ENCODE measurements around the gene MACROD2. TPM values are rescaled to one million over a fixed set of nuclear protein-coding genes. Genes with fewer than 3 reads are reported as not detected.

Gene MACROD2
- total and polyA plus RNA-seq, 11 donors, result 0.54 to 5.4 (median 2.4) TPM

DNA sequence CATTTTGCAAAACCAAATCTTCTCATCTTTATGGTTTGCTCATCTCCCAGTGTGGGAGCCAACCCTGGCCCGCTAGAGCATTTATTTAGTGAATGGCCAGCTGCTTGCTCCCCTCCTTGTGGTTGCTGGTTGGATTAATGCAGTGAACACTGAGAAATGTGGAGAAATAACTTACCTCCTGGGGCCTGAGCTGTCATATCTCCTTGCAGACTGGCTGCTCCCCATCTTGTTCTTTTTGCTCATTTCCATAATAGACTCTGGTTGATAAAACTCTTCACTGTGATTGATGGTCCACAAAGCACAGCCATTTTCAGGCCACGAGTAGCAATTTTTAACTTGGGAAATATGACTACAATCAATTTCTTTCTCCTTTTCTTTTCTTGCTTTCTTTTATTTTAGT, 1420.6 kb downstream of the MACROD2 start:
- DNase-seq (no peak), ATAC-seq (no peak)
- 78 to 84% (median 82%) methylated on average over 2 of the region's 2 CpGs for WGBS, 4 donors
- intact Hi-C loops (cut with DNase I), result no loop called here
- TF ChIP-seq POLR2A (IDR thresholded peaks at IDR 0.05) (no peak), CTCF (IDR thresholded peaks at IDR 0.05) (no peak)
- no peak overlapping the region for H3K4me3 ChIP-seq
- no peaks in the 10 kb centered on the region for H3K9me3 ChIP-seq
- no peaks in the 10 kb centered on the region for H3K36me3 ChIP-seq
- no peaks in the 10 kb centered on the region for H3K27me3 ChIP-seq
- H3K27ac ChIP-seq, result no peak overlapping the region
- H3K4me1 ChIP-seq, result no peaks in the 10 kb centered on the region

DNA sequence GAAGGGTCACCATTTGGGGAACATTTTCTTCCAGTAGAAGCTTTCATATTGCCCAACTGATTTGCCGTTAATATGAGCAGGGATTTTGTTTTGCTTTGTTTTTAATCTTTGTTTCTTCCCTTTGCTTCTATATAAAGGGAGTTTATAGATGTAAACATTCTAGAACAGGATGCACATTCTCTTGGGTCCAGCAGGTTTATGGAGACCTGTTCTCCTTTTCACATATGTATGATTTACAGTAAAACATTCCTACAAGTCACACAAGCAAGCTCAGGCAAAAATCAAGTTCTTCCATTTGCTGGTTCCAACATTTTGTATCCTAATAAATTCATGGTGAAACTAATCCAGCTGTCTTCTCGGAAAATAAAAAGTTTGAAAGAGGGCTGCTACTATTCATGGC, 1424.5 kb downstream of the MACROD2 start:
- H3K27me3 ChIP-seq, result no peaks in the 10 kb centered on the region
- DNase-seq (no peak), ATAC-seq (no peak)
- H3K4me3 ChIP-seq, result no peak overlapping the region
- intact Hi-C loops (cut with DNase I), result no loop called here
- TF ChIP-seq CTCF (IDR thresholded peaks at IDR 0.05) (no peak), POLR2A (IDR thresholded peaks at IDR 0.05) (no peak)
- H3K9me3 ChIP-seq, result peaks cover 0 to 3% (median 0%) of the 10 kb centered on the region in 12 donors
- no peaks in the 10 kb centered on the region for H3K4me1 ChIP-seq
- H3K27ac ChIP-seq, result no peak overlapping the region
- 83 to 93% (median 89%) methylated on average over 2 of the region's 2 CpGs for WGBS, 4 donors
- no peaks in the 10 kb centered on the region for H3K36me3 ChIP-seq

DNA sequence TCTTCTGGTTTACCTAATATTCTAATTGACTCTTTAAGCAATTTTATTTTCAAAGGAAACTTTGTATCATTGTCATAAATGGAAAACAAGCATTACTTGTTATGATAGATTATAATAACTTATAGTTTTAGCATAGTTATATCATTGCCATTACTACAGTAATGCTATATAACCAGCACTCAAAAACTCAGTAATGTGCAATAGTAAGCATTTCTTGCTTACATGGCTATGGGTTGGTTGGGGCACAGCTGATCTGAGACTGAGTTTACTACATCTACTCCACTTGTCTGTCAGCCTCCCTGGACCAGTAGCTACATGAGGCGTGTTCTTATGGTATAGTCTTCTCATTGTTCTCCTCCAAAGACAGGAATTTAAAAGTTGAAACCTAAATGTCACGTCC, 1427.7 kb downstream of the MACROD2 start:
- no peak overlapping the region for H3K4me3 ChIP-seq
- peaks cover 0 to 5% (median 0%) of the 10 kb centered on the region in 12 donors for H3K9me3 ChIP-seq
- WGBS, 4 donors, result 53 to 82% (median 60%) methylated on average over 2 of the region's 2 CpGs
- H3K27me3 ChIP-seq, result no peaks in the 10 kb centered on the region
- ATAC-seq (no peak), DNase-seq (no peak)
- H3K4me1 ChIP-seq, result no peaks in the 10 kb centered on the region
- no peaks in the 10 kb centered on the region for H3K36me3 ChIP-seq
- no peak overlapping the region for H3K27ac ChIP-seq
- no peak for TF ChIP-seq CTCF (IDR thresholded peaks at IDR 0.05)
- TF ChIP-seq POLR2A (IDR thresholded peaks at IDR 0.05), result no peak
- intact Hi-C loops (cut with DNase I), result no loop called here

DNA sequence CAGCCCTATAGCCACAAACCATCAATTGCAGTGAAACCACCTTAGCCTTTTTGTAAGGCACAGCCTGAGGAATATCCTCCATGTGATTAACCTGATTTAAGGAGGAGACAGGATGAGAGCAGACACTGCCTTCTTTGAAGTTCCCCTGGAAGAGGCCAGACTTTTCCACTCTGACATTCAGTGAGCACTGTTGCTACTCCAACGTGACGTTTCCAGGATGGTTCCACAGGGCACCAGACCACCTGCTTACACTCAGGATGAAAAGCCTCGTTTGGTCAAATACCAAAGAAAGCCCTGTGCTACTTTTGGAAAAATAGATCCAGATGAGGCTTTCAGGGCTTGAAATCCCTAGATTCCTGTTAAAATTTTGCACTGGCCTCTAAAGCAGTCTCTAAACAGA, 1444.2 kb downstream of the MACROD2 start:
- H3K27ac ChIP-seq, result no peak overlapping the region
- TF ChIP-seq CTCF (IDR thresholded peaks at IDR 0.05) (no peak), POLR2A (IDR thresholded peaks at IDR 0.05) (no peak)
- intact Hi-C loops (cut with DNase I), result no loop called here
- H3K4me3 ChIP-seq, result no peak overlapping the region
- DNase-seq, result no peak
- H3K9me3 ChIP-seq, result peaks cover 0 to 3% (median 0%) of the 10 kb centered on the region in 12 donors
- 41 to 42% (median 42%) methylated on average over 3 of the region's 3 CpGs for WGBS, 4 donors
- no peaks in the 10 kb centered on the region for H3K27me3 ChIP-seq
- no peaks in the 10 kb centered on the region for H3K36me3 ChIP-seq
- ATAC-seq, result no peak
- H3K4me1 ChIP-seq, result peaks cover 0 to 10% (median 0%) of the 10 kb centered on the region in 12 donors
